Cardiac muscle cell (in vitro differentiated cells and primary cell): ENCODE measurements around the gene PBX1. TPM values are rescaled to one million over a fixed set of nuclear protein-coding genes. Genes with fewer than 3 reads are reported as not detected.

Source experiments
- DNase-seq, 2 donors: peaks; one replicate each; pipeline versions ENCODE4 v3.0.0 to v3.0.0-alpha.2; 2010 to 2017; ENCODE audit warnings: low read depth in 1 of 2, low spot score in 1 of 2
- H3K27ac ChIP-seq: fragments of 200-600 bp; sonication (generic); 2 replicates; pipeline ENCODE4 v1.5.1; 2016
- H3K27me3 ChIP-seq: fragments of 200-600 bp; sonication (generic); 2 replicates; pipeline ENCODE4 v1.6.0; 2016; ENCODE audit warnings: control low read depth
- H3K36me3 ChIP-seq: fragments of 200-600 bp; sonication (generic); 2 replicates; pipeline ENCODE4 v1.5.1; 2016; ENCODE audit warnings: control low read depth
- H3K4me1 ChIP-seq: fragments of 200-600 bp; sonication (generic); 2 replicates; pipeline ENCODE4 v1.8.1; 2017; ENCODE audit warnings: low read depth, mild to moderate bottlenecking, mixed run types
- H3K4me3 ChIP-seq: fragments of 200-600 bp; sonication (generic); 2 replicates; pipeline ENCODE4 v1.5.1; 2016; ENCODE audit warnings: mild to moderate bottlenecking
- H3K9me3 ChIP-seq: fragments of 200-600 bp; sonication (generic); 2 replicates; pipeline ENCODE4 v1.5.1; 2017; ENCODE audit warnings: low read depth, mild to moderate bottlenecking, control low read depth
- polyA plus RNA-seq: library from polyadenylated mRNA; unstranded; fragments of >200 nt; fragmentation: Nextera tagmentation; extraction: Ambion mirVana; gene quantifications from 2 replicates; pipeline ENCODE4 v1.2.1, GENCODE V29; 2016
- total RNA-seq: library from RNA; depleted of rRNA; stranded (reverse); fragments of >200 nt; gene quantifications from 2 replicates; pipeline ENCODE4 v1.2.3, GENCODE V29; 2016
- TF ChIP-seq, protein P1 (sequence below): IDR thresholded peaks from 2 replicates; pipeline ENCODE4 v1.5.1; 2012; ENCODE audit warnings: low read depth, mild to moderate bottlenecking, low read length

Gene PBX1
- total and polyA plus RNA-seq, 2 experiments from 2014 or later, result 43.5 to 182 TPM

- TF ChIP-seq, protein P1, sequence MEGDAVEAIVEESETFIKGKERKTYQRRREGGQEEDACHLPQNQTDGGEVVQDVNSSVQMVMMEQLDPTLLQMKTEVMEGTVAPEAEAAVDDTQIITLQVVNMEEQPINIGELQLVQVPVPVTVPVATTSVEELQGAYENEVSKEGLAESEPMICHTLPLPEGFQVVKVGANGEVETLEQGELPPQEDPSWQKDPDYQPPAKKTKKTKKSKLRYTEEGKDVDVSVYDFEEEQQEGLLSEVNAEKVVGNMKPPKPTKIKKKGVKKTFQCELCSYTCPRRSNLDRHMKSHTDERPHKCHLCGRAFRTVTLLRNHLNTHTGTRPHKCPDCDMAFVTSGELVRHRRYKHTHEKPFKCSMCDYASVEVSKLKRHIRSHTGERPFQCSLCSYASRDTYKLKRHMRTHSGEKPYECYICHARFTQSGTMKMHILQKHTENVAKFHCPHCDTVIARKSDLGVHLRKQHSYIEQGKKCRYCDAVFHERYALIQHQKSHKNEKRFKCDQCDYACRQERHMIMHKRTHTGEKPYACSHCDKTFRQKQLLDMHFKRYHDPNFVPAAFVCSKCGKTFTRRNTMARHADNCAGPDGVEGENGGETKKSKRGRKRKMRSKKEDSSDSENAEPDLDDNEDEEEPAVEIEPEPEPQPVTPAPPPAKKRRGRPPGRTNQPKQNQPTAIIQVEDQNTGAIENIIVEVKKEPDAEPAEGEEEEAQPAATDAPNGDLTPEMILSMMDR, result no peak
- no peak for DNase-seq
- Histone ChIP-seq H3K9me3 (no peaks in the 10 kb centered on the region), H3K27me3 (no peaks in the 10 kb centered on the region), H3K4me1 (peaks cover 61% of the 10 kb centered on the region), H3K4me3 (no peak overlapping the region), H3K27ac (no peak overlapping the region), H3K36me3 (no peaks in the 10 kb centered on the region)
Observed at GRCh38 chr1:164619006-164619784, 60.2 kb downstream of the PBX1 start.

GRCh38 chr1:164622068-164622845, 63.3 kb downstream of the PBX1 start:
- Histone ChIP-seq H3K36me3 (peaks cover 10% of the 10 kb centered on the region), H3K4me3 (no peak overlapping the region), H3K4me1 (peaks cover 50% of the 10 kb centered on the region), H3K9me3 (no peaks in the 10 kb centered on the region), H3K27me3 (no peaks in the 10 kb centered on the region), H3K27ac (peak overlapping the region; percentile 31)
- TF ChIP-seq, protein P1, result no peak
- DNase-seq, result peak in 1 of 2 donors; percentile 36

DNA sequence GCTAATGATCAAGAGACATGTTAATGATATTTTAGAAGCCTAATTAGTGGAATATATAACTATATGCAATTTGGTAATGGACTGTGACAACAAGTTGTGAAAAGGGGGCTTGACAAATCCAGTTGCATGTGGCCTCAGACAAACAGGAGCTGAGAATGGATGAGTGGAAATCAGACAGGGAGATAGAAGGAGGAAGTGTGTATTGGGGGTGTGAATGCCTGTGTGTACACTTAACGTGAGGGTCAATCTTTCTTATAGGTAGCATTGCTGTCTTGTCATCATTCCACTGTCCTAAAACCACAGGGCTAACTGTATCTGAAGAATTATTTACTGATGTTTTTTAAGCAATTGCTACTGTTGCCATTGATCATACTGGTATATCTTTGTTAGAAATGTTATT, 64.8 kb downstream of the PBX1 start:
- Histone ChIP-seq H3K4me1 (peaks cover 41% of the 10 kb centered on the region), H3K4me3 (no peak overlapping the region), H3K9me3 (no peaks in the 10 kb centered on the region), H3K27me3 (no peaks in the 10 kb centered on the region), H3K36me3 (peaks cover 14% of the 10 kb centered on the region), H3K27ac (peak overlapping the region; percentile 35)
- TF ChIP-seq, protein P1, result no peak
- DNase-seq, result no peak

DNA sequence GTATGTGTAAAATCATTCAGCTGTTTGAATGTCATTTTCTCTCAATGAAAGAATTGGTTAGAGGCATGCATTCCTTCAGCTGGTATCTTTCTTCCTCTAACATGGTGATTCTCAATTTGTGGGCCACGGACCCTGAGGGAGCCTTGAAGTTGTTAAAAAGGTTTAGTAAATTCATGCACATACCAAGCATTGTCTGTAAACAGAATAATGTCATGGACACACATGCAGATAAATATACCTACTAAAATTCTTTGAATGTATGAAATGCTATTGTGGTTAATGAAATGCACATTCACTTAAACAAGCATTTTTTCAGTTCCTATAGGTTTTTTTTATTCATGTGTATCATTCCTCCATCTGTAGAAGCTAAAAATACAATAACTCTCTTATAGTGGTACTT, 65.4 kb downstream of the PBX1 start:
- DNase-seq, result no peak
- Histone ChIP-seq H3K27me3 (no peaks in the 10 kb centered on the region), H3K4me3 (no peak overlapping the region), H3K36me3 (peaks cover 14% of the 10 kb centered on the region), H3K9me3 (no peaks in the 10 kb centered on the region), H3K4me1 (peaks cover 40% of the 10 kb centered on the region), H3K27ac (peak overlapping the region; percentile 15)
- TF ChIP-seq, protein P1, result no peak

DNA sequence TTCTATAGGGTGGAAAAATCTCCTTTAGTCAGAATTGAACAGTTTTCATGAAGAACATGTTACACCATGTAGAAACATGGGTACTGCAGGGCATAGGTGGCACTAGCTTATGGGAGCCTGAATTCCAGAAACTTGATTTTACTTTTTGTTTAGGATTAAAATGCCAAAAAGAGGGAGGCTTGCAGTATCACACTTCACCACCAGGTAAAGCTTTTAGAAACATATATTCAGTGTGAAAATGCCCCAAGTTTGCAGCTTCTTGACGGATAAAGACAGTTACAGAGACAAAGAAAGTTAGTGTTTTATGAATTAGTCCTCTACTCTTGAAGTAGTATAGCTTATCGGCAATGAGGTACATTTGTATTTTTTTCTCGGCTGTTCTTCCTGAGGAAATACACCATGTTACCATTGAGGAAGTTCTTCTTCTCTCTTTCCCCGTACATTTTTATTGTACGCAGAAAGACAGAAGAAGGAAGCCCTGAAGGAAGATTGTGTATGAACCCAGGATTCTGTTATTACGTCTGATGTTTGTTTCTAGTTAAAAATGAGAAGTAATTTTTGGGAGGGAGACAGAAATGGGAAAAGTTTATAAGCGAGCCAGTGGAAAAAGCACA, 66.1 kb downstream of the PBX1 start:
- H3K4me1 ChIP-seq, result peaks cover 40% of the 10 kb centered on the region
- TF ChIP-seq, protein P1, result peak; percentile 38
- no peak for DNase-seq
- H3K9me3 ChIP-seq, result no peaks in the 10 kb centered on the region
- H3K4me3 ChIP-seq, result no peak overlapping the region
- no peaks in the 10 kb centered on the region for H3K27me3 ChIP-seq
- peaks cover 19% of the 10 kb centered on the region for H3K36me3 ChIP-seq
- peak overlapping the region; percentile 15 for H3K27ac ChIP-seq
